IMR-90 (cell line): Measurements from ENCODE around the gene SH3BGRL3. TPM values are rescaled to one million over a fixed set of nuclear protein-coding genes. Genes with fewer than 3 reads are reported as not detected.

ENCODE experiments used
- ATAC-seq: fragments of 200-7000 bp; cut with Tn5 transposase; 2 replicates; pipeline ENCODE4 v1.9.1; 2020; ENCODE audit warnings: low read depth, mild to moderate bottlenecking, moderate library complexity
- BruUV-seq: library from RNA; stranded (reverse); fragments of 400-500 nt; replicated peaks from 2 replicates; lab custom pipeline; 2021; lab: Mats Ljungman, UMichigan
- CTCF ChIA-PET: fragments of 300-600 bp; formaldehyde crosslinking; extraction: SDS; loops from one replicate; lab custom pipeline; 2021; ENCODE audit warnings: antibody characterized with exemption; lab: Yijun Ruan, JAX
- POLR2A ChIA-PET: fragments of 300-600 bp; sonication (Branson Sonifier 250); formaldehyde crosslinking; loops from one replicate; lab custom pipeline; 2022; ENCODE audit warnings: antibody characterized with exemption; ENCODE audit not compliant: unreplicated experiment; lab: Charles Lee
- DNase-seq: peaks from one replicate; pipeline ENCODE4 v3.0.0; 2013
- H2AFZ ChIP-seq: replicated peaks from 2 replicates; pipeline ENCODE3; 2013; ENCODE audit warnings: low read length, mild to moderate bottlenecking; ENCODE audit not compliant: poor library complexity
- H2AK5ac ChIP-seq: 2 replicates; pipeline ENCODE4 v1.6.1; 2013; ENCODE audit warnings: low read depth, low read length, inconsistent platforms
- H2AK9ac ChIP-seq: replicated peaks from 2 replicates; pipeline ENCODE3; 2013; ENCODE audit warnings: mild to moderate bottlenecking, low read depth, low read length, moderate library complexity; ENCODE audit not compliant: poor library complexity
- H2BK120ac ChIP-seq: 2 replicates; pipeline ENCODE4 v1.6.1; 2013; ENCODE audit warnings: low read depth, low read length, inconsistent platforms
- H2BK15ac ChIP-seq: 3 replicates; pipeline ENCODE4 v1.6.1; 2013; ENCODE audit warnings: low read depth, low read length, inconsistent platforms
- H2BK20ac ChIP-seq: 2 replicates; pipeline ENCODE4 v1.6.1; 2013; ENCODE audit warnings: low read depth, mild to moderate bottlenecking, inconsistent platforms, low read length, moderate library complexity
- H2BK5ac ChIP-seq: 2 replicates; pipeline ENCODE4 v1.6.1; 2013; ENCODE audit warnings: mild to moderate bottlenecking, low read depth, low read length, inconsistent platforms; ENCODE audit not compliant: poor library complexity, severe bottlenecking
- H3K14ac ChIP-seq: replicated peaks from 2 replicates; pipeline ENCODE4 v1.6.1; 2013; ENCODE audit warnings: low read depth, low read length, inconsistent platforms
- H3K18ac ChIP-seq: 2 replicates; pipeline ENCODE4 v1.6.1; 2013; ENCODE audit warnings: low read depth, low read length, control low read depth
- H3K23ac ChIP-seq: 2 replicates; pipeline ENCODE4 v1.6.1; 2013; ENCODE audit warnings: low read depth, low read length, inconsistent platforms
- H3K27ac ChIP-seq: 2 replicates; pipeline ENCODE4 v1.5.1; 2013; ENCODE audit warnings: mild to moderate bottlenecking, control low read depth, low read length; ENCODE audit not compliant: insufficient read depth
- H3K27me3 ChIP-seq: 2 replicates; pipeline ENCODE4 v1.6.1; 2013; ENCODE audit warnings: low read length; ENCODE audit not compliant: control insufficient read depth, insufficient read depth
- H3K36me3 ChIP-seq: 2 replicates; pipeline ENCODE4 v1.6.1; 2013; ENCODE audit warnings: low read length, mixed read lengths; ENCODE audit not compliant: control insufficient read depth, insufficient read depth
- H3K4ac ChIP-seq: 2 replicates; pipeline ENCODE4 v1.6.1; 2013; ENCODE audit warnings: low read depth, low read length, inconsistent platforms
- H3K4me1 ChIP-seq: 2 replicates; pipeline ENCODE4 v1.6.1; 2013; ENCODE audit warnings: low read length, mixed read lengths; ENCODE audit not compliant: control insufficient read depth, insufficient read depth
- H3K4me2 ChIP-seq: 2 replicates; pipeline ENCODE4 v1.6.1; 2013; ENCODE audit warnings: low read depth, mild to moderate bottlenecking, control low read depth, low read length, moderate library complexity
- H3K4me3 ChIP-seq: 2 replicates; pipeline ENCODE4 v1.5.1; 2013; ENCODE audit warnings: low read depth, mild to moderate bottlenecking, control low read depth, low read length, moderate library complexity; ENCODE audit not compliant: insufficient read depth
- H3K56ac ChIP-seq: 2 replicates; pipeline ENCODE4 v1.6.1; 2013; ENCODE audit warnings: low read length, inconsistent platforms; ENCODE audit not compliant: insufficient read depth; ENCODE audit errors: extremely low read depth
- H3K79me1 ChIP-seq, 2 experiments: 2 replicates each; pipeline ENCODE4 v1.6.1; 2013; ENCODE audit warnings: low read length in 2 of 2, inconsistent platforms in 1 of 2, low read depth in 1 of 2
- H3K9ac ChIP-seq: 2 replicates; pipeline ENCODE4 v1.6.1; 2013; ENCODE audit warnings: low read depth, low read length, control low read depth
- H3K9me1 ChIP-seq: 2 replicates; pipeline ENCODE4 v1.6.1; 2013; ENCODE audit warnings: low read length, inconsistent platforms; ENCODE audit not compliant: insufficient read depth
- H3K9me3 ChIP-seq: 2 replicates; pipeline ENCODE4 v1.6.1; 2013; ENCODE audit warnings: low read length; ENCODE audit not compliant: control insufficient read depth, insufficient read depth
- H4K20me1 ChIP-seq: 2 replicates; pipeline ENCODE4 v1.6.1; 2013; ENCODE audit warnings: low read length, inconsistent platforms; ENCODE audit not compliant: insufficient read depth
- H4K5ac ChIP-seq: 2 replicates; pipeline ENCODE4 v1.6.1; 2013; ENCODE audit warnings: mild to moderate bottlenecking, low read depth, low read length, control low read depth
- H4K8ac ChIP-seq, 2 experiments: 2 replicates each; pipeline ENCODE4 v1.6.1; 2013; ENCODE audit warnings: low read depth in 2 of 2, low read length in 2 of 2, control low read depth in 1 of 2, inconsistent platforms in 1 of 2
- H4K91ac ChIP-seq: 2 replicates; pipeline ENCODE4 v1.6.1; 2013; ENCODE audit warnings: low read depth, low read length, inconsistent platforms; ENCODE audit not compliant: insufficient read depth
- BHLHE40 ChIP-seq: fragments of 150-350 bp; IDR thresholded peaks from 2 replicates; pipeline ENCODE4 v1.6.1; 2016; ENCODE audit warnings: mild to moderate bottlenecking, low read depth, low read length
- CEBPB ChIP-seq: IDR thresholded peaks from 2 replicates; pipeline ENCODE4 v1.6.1; 2012; ENCODE audit warnings: low read depth, low read length, improper control_type of control experiment
- CHD1 ChIP-seq: IDR thresholded peaks from 2 replicates; pipeline ENCODE4 v1.6.1; 2012; ENCODE audit warnings: low read depth, low read length, improper control_type of control experiment
- MAFK ChIP-seq: IDR thresholded peaks from 2 replicates; pipeline ENCODE4 v1.6.1; 2012; ENCODE audit warnings: low read depth, low read length, improper control_type of control experiment
- MAZ ChIP-seq: IDR thresholded peaks from 2 replicates; pipeline ENCODE4 v1.6.1; 2012; ENCODE audit warnings: low read depth, mild to moderate bottlenecking, low read length, improper control_type of control experiment, moderate library complexity, borderline replicate concordance
- MXI1 ChIP-seq: IDR thresholded peaks from 2 replicates; pipeline ENCODE4 v1.6.1; 2012; ENCODE audit warnings: low read depth, mild to moderate bottlenecking, low read length, moderate library complexity, borderline replicate concordance
- NFE2L2 ChIP-seq: fragments of 150-350 bp; IDR thresholded peaks from 2 replicates; pipeline ENCODE4 v1.6.1; 2016; ENCODE audit warnings: low read depth, mild to moderate bottlenecking, low read length
- POLR2A ChIP-seq: IDR thresholded peaks from 2 replicates; pipeline ENCODE4 v1.6.1; 2012; ENCODE audit warnings: mild to moderate bottlenecking, low read depth, low read length
- RAD21 ChIP-seq: IDR thresholded peaks from 2 replicates; pipeline ENCODE4 v1.6.1; 2012; ENCODE audit warnings: low read length, improper control_type of control experiment
- RCOR1 ChIP-seq: IDR thresholded peaks from 2 replicates; pipeline ENCODE4 v1.6.1; 2012; ENCODE audit warnings: mild to moderate bottlenecking, low read length, improper control_type of control experiment; ENCODE audit not compliant: insufficient replicate concordance
- RFX5 ChIP-seq: IDR thresholded peaks from 2 replicates; pipeline ENCODE4 v1.8.0; 2012; ENCODE audit warnings: low read depth, mild to moderate bottlenecking, low read length, moderate library complexity
- SMC3 ChIP-seq: fragments of 150-350 bp; IDR thresholded peaks from 2 replicates; pipeline ENCODE4 v1.6.1; 2016; ENCODE audit warnings: low read depth, mild to moderate bottlenecking, antibody characterized with exemption, low read length, moderate library complexity
- WGBS, 2 experiments: methylation state at CpG; one replicate each; pipeline versions ENCODE4 v1.1.5 to v1.1.7; 2013; ENCODE audit warnings: missing lambda C conversion rate in 2 of 2; ENCODE audit not compliant: insufficient read length in 1 of 2; ENCODE audit errors: extremely low coverage in 2 of 2; 5-methylcytosine and 5-hydroxymethylcytosine counted together
- dilution Hi-C: fragments of 300-500 bp; cut with HindIII; formaldehyde crosslinking; loops from one replicate; pipeline ENCODE4 v1.14.3; 2018; ENCODE audit warnings: low sequenced_read_pairs; ENCODE audit not compliant: unreplicated experiment
- in situ Hi-C: fragments of 300-500 bp; cut with MboI; formaldehyde crosslinking; loops from 3 replicates; pipeline ENCODE4 v1.14.3; 2019; ENCODE audit warnings: low sequenced_read_pairs, inconsistent platforms, mixed read lengths
- intact Hi-C: fragments of 100-400 bp; cut with micrococcal nuclease; formaldehyde crosslinking; loops from 2 replicates; pipeline ENCODE4 v1.10.0; 2022
- polyA plus RNA-seq, 3 experiments: library from polyadenylated mRNA; depleted of rRNA; stranded (reverse); fragments of >200 nt; gene quantifications; 2 replicates each; pipeline ENCODE4 v1.2.3, GENCODE V29; 2012; ENCODE audit warnings: low replicate concordance in 1 of 3
- total RNA-seq: library from RNA; depleted of rRNA; stranded (reverse); fragments of >200 nt; gene quantifications from 2 replicates; pipeline ENCODE4 v1.2.3, GENCODE V29; 2012
- TF ChIP-seq, protein P1 (sequence below): conservative IDR thresholded peaks from 2 replicates; pipeline ENCODE4 v1.5.1; 2012; ENCODE audit warnings: mild to moderate bottlenecking, low read depth, low read length, improper control_type of control experiment
- TF ChIP-seq, protein P2 (sequence below): fragments of 150-350 bp; IDR thresholded peaks from 2 replicates; pipeline ENCODE4 v1.6.1; 2017; ENCODE audit warnings: mild to moderate bottlenecking, antibody characterized with exemption, low read length, low read depth
- TF ChIP-seq, protein P3 (sequence below): fragments of 150-350 bp; IDR thresholded peaks from 2 replicates; pipeline ENCODE4 v1.6.1; 2016; ENCODE audit warnings: low read depth, mild to moderate bottlenecking, low read length, moderate library complexity, borderline replicate concordance

Gene SH3BGRL3
- total and polyA plus RNA-seq, 2 of the 4 experiments (the other 2 are of a cell fraction), result 35.0 to 483 TPM

DNA sequence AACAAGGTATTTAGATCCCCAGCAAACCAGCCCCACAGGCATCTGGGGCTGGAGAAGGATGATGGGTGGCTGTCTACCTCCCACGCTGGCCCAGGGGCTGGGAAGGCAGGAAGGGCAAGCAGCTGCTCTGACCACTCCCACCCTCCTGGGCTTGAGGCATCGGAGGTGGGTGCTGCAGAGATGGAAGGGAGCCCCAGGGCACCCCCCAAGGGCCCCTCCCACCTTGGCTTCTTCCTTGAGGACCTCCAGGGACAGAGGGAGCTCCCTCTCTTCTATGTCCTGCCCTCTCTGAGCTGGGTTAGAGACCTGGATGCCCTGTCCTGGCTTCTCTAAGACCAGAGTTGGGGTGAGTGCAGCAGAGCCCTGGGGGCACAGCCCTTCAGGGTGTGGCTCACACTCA is 41.0 kb downstream of the SH3BGRL3 start:
- DNase-seq, result no peak
- Histone ChIP-seq H3K79me1 (no peaks in the 10 kb centered on the region), H3K27me3 (peaks cover 9% of the 10 kb centered on the region), H4K8ac (peak overlapping the region; percentile 92 to 99; a peak in 3 of 4 replicates), H4K91ac (no peak overlapping the region), H4K20me1 (no peaks in the 10 kb centered on the region), H2BK5ac (no peak overlapping the region), H3K23ac (no peak overlapping the region), H3K36me3 (no peaks in the 10 kb centered on the region), H3K4ac (peak overlapping the region; percentile 92; the same call in 1 of the 2 replicates), H2AK5ac (peak overlapping the region; percentile 92), H2BK120ac (no peak overlapping the region; the same call in 1 of the 2 replicates), H3K9ac (no peak overlapping the region), H3K9me1 (no peaks in the 10 kb centered on the region), H3K14ac (peak overlapping the region; percentile 77; the same call in 1 of the 2 replicates), H3K4me1 (peaks cover 3% of the 10 kb centered on the region), H3K27ac (no peak overlapping the region), H3K18ac (no peak overlapping the region), H2AFZ (peak overlapping the region; percentile 98), H3K4me3 (no peak overlapping the region), H4K5ac (peak overlapping the region; percentile 96; the same call in 1 of the 2 replicates), H2BK20ac (no peak overlapping the region), H3K9me3 (no peaks in the 10 kb centered on the region), H2BK15ac (no peak overlapping the region), H3K4me2 (no peak overlapping the region), H3K56ac (no peak overlapping the region), H2AK9ac (peak overlapping the region; percentile 92)
- BruUV-seq, result no TSS peak
- dilution Hi-C loops (no loop called here), in situ Hi-C loops (no loop called here), intact Hi-C loops (loop anchor here (1.0 to 2.0 kb wide), 5 partner anchors 46 to 284 kb away; partner anchors contain the start of gene ZNF593)
- no peak for ATAC-seq
- no CpG with 5 or more reads among the region's 2 CpGs for WGBS, 2 experiments
- ChIA-PET CTCF (interaction anchor here (0.5 to 2.8 kb wide), 5 partner anchors 10 to 45 kb away, joined by 3 to 18 read pairs (median 5); partner anchors contain the start of gene SH3BGRL3), POLR2A (no interaction called here)
- TF ChIP-seq RAD21 (no peak), POLR2A (no peak), CEBPB (no peak), NFE2L2 (no peak), RFX5 (no peak), RCOR1 (no peak), SMC3 (no peak), BHLHE40 (no peak), MAZ (no peak), MXI1 (no peak), MAFK (no peak), CHD1 (no peak)
- TF ChIP-seq, protein P1, sequence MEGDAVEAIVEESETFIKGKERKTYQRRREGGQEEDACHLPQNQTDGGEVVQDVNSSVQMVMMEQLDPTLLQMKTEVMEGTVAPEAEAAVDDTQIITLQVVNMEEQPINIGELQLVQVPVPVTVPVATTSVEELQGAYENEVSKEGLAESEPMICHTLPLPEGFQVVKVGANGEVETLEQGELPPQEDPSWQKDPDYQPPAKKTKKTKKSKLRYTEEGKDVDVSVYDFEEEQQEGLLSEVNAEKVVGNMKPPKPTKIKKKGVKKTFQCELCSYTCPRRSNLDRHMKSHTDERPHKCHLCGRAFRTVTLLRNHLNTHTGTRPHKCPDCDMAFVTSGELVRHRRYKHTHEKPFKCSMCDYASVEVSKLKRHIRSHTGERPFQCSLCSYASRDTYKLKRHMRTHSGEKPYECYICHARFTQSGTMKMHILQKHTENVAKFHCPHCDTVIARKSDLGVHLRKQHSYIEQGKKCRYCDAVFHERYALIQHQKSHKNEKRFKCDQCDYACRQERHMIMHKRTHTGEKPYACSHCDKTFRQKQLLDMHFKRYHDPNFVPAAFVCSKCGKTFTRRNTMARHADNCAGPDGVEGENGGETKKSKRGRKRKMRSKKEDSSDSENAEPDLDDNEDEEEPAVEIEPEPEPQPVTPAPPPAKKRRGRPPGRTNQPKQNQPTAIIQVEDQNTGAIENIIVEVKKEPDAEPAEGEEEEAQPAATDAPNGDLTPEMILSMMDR, result no peak
- TF ChIP-seq, protein P2, sequence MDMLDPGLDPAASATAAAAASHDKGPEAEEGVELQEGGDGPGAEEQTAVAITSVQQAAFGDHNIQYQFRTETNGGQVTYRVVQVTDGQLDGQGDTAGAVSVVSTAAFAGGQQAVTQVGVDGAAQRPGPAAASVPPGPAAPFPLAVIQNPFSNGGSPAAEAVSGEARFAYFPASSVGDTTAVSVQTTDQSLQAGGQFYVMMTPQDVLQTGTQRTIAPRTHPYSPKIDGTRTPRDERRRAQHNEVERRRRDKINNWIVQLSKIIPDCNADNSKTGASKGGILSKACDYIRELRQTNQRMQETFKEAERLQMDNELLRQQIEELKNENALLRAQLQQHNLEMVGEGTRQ, result no peak
- TF ChIP-seq, protein P3, sequence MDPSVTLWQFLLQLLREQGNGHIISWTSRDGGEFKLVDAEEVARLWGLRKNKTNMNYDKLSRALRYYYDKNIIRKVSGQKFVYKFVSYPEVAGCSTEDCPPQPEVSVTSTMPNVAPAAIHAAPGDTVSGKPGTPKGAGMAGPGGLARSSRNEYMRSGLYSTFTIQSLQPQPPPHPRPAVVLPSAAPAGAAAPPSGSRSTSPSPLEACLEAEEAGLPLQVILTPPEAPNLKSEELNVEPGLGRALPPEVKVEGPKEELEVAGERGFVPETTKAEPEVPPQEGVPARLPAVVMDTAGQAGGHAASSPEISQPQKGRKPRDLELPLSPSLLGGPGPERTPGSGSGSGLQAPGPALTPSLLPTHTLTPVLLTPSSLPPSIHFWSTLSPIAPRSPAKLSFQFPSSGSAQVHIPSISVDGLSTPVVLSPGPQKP, result no peak
